Left kidney (tissue), 2 donors: Measurements from ENCODE around the gene NGRN. TPM values are rescaled to one million over a fixed set of nuclear protein-coding genes. Genes with fewer than 3 reads are reported as not detected.

Source experiments
- DNase-seq: peaks from one replicate; pipeline ENCODE4 v3.0.0-alpha.2; 2013
- polyA plus RNA-seq: library from polyadenylated mRNA; unstranded; fragments of 120-200 nt; gene quantifications from one replicate; pipeline ENCODE4 v1.2.1, GENCODE V29; 2013; ENCODE audit not compliant: insufficient read length

Gene NGRN
- polyA plus RNA-seq, 1 donor = 113 TPM

DNA sequence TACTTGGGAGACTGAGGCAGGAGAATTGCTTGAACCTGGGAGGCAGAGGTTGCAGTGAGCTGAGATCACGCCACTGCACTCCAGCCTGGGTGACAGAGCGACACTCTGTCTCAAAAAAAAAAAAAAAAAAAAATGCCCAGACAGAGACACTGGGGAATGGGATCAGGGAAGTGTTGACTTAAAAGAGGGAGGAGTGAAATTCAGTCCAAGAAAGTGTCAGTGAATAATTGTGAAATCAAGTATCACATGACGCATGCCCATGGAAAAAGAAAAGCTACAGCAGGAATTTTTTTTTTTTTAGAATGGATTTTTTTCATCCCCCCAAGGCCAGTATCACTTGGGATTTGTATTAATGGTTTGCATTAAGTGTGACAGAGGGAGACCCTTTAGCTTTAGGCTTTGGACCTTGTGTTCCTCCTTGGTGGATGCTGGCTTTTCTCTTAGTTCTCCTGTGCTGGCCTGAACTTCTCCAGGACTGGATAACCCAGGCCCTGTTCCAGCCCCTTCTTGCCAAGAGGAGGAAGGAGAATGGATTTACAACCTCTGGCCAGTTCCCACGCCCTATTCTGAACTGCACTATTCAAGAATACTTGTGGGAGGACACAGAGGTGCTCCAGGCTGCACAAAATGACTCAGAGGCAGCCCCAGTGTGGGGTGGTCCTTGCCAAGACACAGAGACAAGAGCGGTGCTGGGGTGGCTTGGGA lies 50.0 kb downstream of the NGRN start:
- peak; percentile 40 for DNase-seq

DNA sequence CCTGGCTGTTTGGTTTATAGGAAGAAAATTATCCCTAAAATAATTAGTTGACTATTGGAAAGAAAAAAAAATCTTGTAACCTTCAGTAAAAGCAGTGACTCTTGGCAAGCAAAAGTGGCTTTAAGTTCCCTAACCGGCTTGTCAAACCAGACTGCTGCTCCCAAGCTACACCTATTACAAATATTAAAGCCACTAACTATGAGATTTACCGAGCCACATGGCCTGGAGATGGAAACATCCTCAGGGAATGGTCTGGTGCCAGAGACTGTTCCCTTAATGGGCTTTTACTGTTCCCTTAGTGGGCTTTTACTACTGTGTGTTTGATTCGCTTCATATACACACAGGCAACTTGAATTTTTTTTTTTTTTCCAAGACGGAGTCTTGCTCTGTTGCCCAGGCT lies 50.7 kb downstream of the NGRN start:
- DNase-seq = no peak

DNA sequence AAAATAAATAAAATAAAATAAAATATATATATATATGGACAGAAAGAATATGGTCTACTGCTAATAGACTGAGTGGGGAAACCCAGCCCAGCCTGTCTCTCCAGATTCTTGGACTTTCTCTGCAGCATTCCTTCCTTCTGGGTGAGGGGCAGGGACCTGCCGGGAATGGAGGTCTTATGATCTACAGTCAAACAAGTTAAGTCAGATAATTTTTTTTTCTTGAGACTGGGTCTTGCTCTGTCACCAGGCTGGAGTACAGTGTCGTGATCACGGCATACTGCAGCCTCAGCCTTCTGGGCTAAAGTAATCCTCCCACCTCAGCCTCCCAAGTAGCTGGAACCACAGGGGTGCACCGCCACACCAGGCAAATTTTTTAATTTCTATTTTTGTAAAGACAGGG lies 53.1 kb downstream of the NGRN start:
- no peak for DNase-seq

GRCh38 chr15:90320062-90320884 lies 54.8 kb downstream of the NGRN start:
- DNase-seq = peak; percentile 92

GRCh38 chr15:90320885-90321278 lies 55.4 kb downstream of the NGRN start:
- DNase-seq = no peak

Other genes starting within 250 kb of the NGRN start
- 185 TPM for gene IDH2, start 163.2 kb upstream of the NGRN start, polyA plus RNA-seq
- 43.0 TPM for gene SEMA4B, start 64.3 kb upstream of the NGRN start, polyA plus RNA-seq
- 49.4 TPM for gene CIB1, start 31.7 kb upstream of the NGRN start, polyA plus RNA-seq
- 5.8 TPM for gene GDPGP1, start 31.5 kb upstream of the NGRN start, polyA plus RNA-seq
- gene TTLL13, start 16.1 kb upstream of the NGRN start, polyA plus RNA-seq = 0.45 TPM
- gene ZNF774, start 86.6 kb downstream of the NGRN start, polyA plus RNA-seq = 5.4 TPM
- gene IQGAP1, start 122.6 kb downstream of the NGRN start, polyA plus RNA-seq = 198 TPM